KG1 (cell line): ENCODE results near the gene TCL1B.
"Not testable (repeated sequence)": the region's sequence is repeated elsewhere in the genome, so short reads cannot be mapped to it uniquely, and the experiment has no call there.

ENCODE experiments used
- DNase-seq: peaks from one replicate; lab custom pipeline; 2025; lab: John Stamatoyannopoulos, UW

TCL1B gene

GRCh38 chr14:95703341-95703740, 17.1 kb downstream of the TCL1B start:
- no peak for DNase-seq

DNA sequence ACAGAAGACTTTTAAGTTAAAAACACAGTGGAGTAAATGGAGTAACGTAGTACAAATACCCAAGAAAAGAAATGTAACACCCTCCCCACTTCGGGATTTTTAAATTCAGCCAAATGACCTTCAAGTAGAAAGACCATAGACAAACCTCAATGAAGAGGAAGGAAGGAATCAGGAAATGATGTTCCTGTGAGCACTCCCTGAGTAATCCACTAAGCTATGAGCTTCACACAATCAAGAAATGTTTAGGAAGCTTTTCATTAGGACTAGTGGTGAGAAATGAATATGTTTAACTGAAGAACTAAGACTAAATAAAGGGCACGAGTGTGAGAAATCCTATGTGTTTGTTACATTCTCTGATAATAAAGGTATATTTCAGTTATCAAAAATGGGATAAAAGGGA, 17.6 kb downstream of the TCL1B start:
- no peak for DNase-seq

DNA sequence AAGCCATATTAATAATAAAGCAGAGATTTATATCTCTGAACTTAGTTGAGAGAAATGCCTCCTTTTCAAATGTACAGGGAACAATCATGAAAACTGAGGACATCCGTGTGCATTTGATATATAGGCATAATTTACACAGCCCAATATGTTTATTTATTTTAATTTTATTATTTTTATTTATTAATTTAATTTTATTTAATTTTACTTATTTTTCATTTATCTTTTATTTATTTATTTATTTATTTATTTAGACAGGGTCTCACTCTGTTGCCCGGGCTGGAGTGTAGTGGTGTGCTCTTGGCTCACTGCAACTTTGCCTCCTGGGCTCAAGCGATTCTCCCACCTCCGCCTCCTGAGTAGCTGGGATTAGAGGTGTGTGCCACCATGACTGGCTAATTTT, 19.3 kb downstream of the TCL1B start:
- DNase-seq = no peak

GRCh38 chr14:95707327-95707726, 21.1 kb downstream of the TCL1B start:
- no peak for DNase-seq

DNA sequence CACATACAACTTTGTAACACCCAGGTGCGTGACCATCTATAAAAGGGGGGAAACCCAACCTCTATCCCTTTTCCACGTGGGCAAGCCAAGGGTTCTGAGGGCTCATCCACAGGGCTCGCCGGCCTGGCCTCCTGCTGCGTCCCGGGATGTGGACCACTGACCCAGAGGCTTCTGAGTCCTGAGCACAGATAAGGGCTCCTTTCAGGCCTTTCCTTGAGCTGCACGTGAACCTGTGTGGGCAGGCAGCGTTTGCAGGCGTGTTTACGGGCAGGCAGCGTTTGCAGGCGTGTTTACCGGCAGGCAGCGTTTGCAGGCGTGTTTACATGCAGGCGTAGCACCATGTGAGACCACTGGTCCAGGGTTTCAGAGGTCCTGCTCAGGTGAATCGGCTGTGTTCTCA, 23.9 kb downstream of the TCL1B start:
- no peak for DNase-seq

GRCh38 chr14:95711476-95712176, 25.4 kb downstream of the TCL1B start:
- DNase-seq = no peak

DNA sequence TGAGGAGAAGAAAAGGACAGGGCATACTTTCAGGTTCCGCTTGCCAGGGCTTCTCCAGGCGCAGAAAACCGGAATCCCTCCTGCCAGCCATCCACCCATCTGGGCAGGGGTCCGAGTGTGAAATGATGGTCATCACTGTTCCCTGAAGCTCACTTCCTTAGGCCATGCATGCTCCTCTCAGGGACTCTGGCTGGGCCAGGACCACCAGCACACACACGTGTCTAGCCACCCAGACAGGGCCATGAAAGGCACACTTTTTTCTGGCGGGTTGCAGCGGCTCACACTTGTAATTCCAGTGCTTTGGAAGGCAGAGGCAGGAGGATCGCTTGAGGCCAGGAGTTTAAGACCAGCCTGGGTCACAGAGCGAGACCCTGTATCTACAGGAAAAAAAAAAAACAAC, 26.2 kb downstream of the TCL1B start:
- DNase-seq = no peak

- no peak for DNase-seq
These were observed 27.6 kb downstream of the TCL1B start, which contains the start of gene TCL1A for GRCh38 chr14:95713596-95714371. Gene TCL1A, minus strand, starts transcription at chr14:95714125. Its CDS starts 59 bp downstream, at chr14:95714066.

GRCh38 chr14:95722525-95723190, 36.4 kb downstream of the TCL1B start:
- DNase-seq = no peak

DNA sequence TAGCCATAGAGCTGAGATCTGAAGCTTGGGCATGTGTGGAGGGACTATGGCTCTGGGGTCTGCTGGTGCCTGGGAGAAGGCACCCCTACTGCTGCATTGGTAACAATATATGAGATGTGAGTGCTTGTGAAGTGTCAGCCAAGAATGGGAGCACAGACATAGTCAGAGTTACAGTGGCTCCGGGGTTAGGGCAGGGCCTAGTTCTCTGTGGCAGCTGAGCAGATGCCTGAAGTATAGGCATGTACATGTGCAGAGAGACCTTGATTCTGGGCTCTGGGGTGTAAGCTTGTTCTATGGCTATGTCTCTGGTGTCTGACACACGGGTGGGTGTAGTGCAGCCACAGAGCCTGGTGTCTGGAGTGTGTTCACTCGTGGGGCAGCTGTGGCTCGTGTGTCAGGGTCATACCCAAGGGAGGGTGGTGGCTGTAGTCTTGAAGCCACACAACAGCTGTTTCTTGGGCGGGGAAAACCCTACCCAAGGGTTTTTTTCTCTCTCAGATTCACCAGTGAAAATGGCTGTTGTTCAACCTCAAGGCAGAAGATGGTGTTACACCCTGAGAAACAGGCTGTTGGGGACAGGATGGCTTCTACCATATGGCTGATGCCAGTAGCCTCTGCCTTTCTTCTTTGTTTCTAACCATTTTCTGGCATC, 39.6 kb downstream of the TCL1B start:
- no peak for DNase-seq

DNA sequence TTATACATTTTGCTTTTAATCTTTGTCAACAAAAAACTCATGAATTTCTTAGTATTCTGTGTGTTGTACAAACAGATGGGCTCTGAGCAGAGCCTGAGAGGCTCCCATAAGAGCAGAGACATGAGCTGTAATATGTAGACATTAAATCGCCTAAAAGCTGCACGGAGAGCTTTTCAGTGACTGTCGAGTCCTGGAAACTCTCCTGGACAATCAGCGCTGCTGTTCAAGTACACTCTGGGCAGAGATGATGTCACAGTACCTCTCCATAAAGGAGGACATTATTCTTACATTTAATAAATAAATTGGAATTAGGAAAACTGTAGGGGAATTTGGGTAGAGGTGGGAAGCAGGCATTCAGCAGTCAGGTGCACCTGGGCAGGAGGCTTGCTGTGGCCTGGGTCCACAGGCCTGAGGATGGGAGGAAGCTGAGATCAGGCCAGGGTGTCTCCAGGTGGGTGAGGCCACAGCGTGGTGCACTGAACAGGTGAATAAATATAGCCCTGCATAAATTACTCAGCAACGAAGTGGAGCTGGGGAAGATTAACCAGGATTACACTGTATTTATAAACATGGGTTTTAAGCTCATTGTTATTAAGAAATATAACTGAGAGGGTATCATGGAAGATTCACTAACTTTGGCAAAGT, 41.0 kb downstream of the TCL1B start:
- DNase-seq = no peak

DNA sequence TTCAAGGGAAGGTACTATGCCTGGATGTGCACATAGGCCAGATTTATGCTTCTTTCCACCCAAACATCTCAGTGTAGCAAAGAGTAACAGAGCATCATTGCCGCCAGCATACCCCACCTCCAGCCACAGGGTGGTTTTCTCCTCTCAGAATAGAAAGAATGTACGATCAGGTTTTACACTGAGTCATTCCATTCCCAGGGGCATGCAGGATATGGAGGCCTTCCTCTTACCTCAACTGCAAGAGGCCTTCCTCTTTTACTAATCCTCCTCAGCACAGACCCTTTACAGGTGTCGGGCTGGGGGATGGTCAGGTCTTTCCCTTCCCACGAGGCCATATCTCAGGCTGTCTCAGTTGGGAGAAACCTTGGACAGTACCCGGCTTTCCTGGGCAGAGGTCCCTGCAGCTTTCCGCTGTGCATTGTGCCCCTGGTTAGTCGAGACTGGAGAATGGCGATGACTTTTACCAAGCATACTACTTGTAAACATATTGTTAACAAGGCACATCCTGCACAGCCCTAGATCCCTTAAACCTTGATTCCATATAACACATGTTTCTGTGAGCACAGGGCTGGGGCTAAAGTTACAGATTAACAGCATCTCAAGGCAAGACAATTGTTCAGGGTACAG, 43.3 kb downstream of the TCL1B start:
- DNase-seq = not testable (repeated sequence)

- DNase-seq = no peak
These were observed 43.9 kb downstream of the TCL1B start for GRCh38 chr14:95730126-95730525.

DNA sequence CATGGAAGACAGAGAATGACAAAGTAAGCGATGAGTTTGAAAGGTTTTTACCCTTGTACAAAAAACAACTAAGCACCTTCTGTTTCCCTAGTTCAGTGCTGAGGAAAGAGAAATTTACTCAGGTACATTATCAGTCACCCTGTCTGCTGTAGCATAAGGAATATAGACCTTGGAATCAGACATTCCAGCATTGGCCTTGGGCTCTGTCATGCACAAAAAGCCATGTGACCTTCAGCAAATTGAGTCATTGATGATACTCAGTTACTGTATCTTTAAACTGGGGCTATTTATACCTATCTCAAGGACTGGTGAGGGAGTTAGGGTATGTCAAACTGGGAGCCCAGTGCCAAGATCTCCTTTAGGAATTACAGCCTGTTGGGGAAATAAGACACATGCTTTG, 47.0 kb downstream of the TCL1B start:
- DNase-seq = no peak

DNA sequence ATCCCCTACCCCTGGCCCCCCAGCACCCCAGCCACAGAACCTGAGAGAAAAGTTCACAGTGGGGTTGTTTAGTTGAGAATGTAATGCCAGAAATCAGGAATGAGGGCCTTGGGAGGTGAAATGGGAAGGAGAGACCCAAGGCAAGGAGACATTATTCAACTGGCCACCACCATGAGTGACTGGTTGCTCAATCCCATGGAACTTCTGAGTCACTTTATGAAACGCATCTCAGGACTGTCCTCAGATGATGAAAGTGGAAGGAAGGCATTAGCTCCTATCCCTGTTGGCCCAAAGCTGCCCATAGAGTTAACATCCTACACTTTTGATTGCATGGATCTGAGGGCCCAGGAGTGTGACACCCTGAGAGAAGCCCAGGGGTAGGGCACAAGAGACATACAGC, 53.1 kb downstream of the TCL1B start:
- DNase-seq = no peak

GRCh38 chr14:95741038-95741490, 54.8 kb downstream of the TCL1B start:
- no peak for DNase-seq

DNA sequence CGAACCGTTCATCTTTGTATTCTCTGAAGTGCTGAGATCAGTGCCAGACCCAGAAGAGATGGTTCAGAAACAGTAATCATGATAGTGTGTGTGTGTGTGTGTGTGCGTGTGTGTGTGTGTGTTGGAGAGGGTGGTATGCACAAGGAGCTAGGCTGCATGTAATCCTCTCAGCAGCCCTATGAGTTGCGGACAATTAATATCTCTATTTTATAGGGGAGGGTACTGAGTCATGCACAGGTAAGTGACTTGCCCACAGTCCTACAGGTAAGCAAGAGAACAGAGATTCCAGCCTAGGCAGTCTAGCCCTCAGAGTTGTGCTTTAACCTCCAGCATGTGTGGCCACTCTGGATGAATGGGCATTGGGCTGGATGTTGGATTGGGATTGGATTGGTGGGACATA, 55.6 kb downstream of the TCL1B start:
- no peak for DNase-seq
